Epithelial cell of esophagus (primary cell): ENCODE measurements around the gene COMMD9.

Experiments
- DNase-seq: peaks from one replicate; pipeline ENCODE4 v3.0.0; 2010; ENCODE audit warnings: low read depth
- H3K4me3 ChIP-seq: 2 replicates; pipeline ENCODE4 v1.5.1; 2011; ENCODE audit warnings: mild to moderate bottlenecking, low read length, control low read depth
- CTCF ChIP-seq: IDR thresholded peaks from 2 replicates; pipeline ENCODE4 v1.5.1; 2011; ENCODE audit warnings: low read depth, mild to moderate bottlenecking, low read length, control low read depth, inconsistent platforms; ENCODE audit not compliant: insufficient read depth; ENCODE audit errors: missing control alignments

Gene COMMD9

GRCh38 chr11:36228689-36229088 lies 60.5 kb downstream of the COMMD9 start:
- H3K4me3 ChIP-seq = no peak overlapping the region
- no peak for TF ChIP-seq CTCF
- DNase-seq = no peak

- no peak overlapping the region for H3K4me3 ChIP-seq
- no peak for TF ChIP-seq CTCF
- no peak for DNase-seq
These were observed 62.2 kb downstream of the COMMD9 start for GRCh38 chr11:36227044-36227443.

GRCh38 chr11:36224209-36224882 lies 64.9 kb downstream of the COMMD9 start:
- DNase-seq = no peak
- no peak for TF ChIP-seq CTCF

GRCh38 chr11:36222831-36223635 lies 66.2 kb downstream of the COMMD9 start:
- no peak overlapping the region for H3K4me3 ChIP-seq
- no peak for TF ChIP-seq CTCF
- no peak for DNase-seq

More at GRCh38 chr11:36224209-36224882, 64.9 kb downstream of the COMMD9 start:
- no peak overlapping the region for H3K4me3 ChIP-seq
